Measurements from ENCODE around the gene COL4A1.

GRCh38 chr13:110102053-110102452 is 204.9 kb downstream of the COL4A1 start:
- no peak for TF ChIP-seq CTCF (IDR thresholded peaks at IDR 0.05)
- TF ChIP-seq POLR2AphosphoS5 (IDR thresholded peaks at IDR 0.05) = no peak
